Thyroid gland (tissue), 4 donors: ENCODE measurements around the gene ENKD1.

Experiments
- POLR2A ChIP-seq, 2 donors: fragments of 450-650 bp; IDR thresholded peaks; one replicate each; pipeline ENCODE4 v1.6.1; 2017; ENCODE audit warnings: antibody characterized with exemption in 2 of 2, mild to moderate bottlenecking in 2 of 2, moderate library complexity in 1 of 2
- TF ChIP-seq, protein P1 (sequence below), 6 experiments: fragments of 200-600 bp in 3 of 6; fragments of 450-650 bp in 3 of 6; sonication (generic) in 3 of 6; IDR thresholded peaks; one replicate each; pipeline ENCODE4 v1.5.1; 2016 to 2019; ENCODE audit warnings: antibody characterized with exemption in 6 of 6, mild to moderate bottlenecking in 2 of 6, inconsistent platforms in 1 of 6, moderate library complexity in 1 of 6

DNA sequence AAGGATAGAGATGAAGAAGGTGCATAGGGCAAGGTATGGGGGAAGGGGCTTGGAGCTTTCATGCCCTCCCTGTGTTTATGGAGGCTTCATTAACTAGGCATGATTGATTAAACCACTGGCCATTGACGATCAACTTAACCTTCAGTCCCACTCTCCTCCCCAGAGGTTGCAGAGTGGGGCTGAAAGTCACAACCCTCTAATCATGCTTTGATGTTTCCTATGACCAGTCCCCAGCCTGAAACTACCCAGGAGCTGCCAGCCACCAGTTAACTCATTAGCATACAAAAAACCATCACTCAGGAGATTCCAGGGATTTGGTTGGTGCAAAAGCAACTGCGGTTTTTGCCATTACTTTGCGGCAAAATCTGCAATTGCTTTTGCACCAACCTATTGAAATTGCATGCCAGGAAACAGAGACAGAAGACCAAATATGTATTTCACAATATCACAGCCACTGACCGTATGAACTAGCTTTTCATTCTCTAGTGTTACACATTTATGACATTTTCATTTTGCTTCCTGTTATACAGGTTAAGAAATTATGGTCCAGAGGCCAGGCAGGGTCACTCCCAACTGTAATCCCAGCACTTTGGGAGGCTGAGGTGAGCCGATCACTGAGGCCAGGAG, 47.2 kb upstream of the ENKD1 start:
- TF ChIP-seq, protein P1, sequence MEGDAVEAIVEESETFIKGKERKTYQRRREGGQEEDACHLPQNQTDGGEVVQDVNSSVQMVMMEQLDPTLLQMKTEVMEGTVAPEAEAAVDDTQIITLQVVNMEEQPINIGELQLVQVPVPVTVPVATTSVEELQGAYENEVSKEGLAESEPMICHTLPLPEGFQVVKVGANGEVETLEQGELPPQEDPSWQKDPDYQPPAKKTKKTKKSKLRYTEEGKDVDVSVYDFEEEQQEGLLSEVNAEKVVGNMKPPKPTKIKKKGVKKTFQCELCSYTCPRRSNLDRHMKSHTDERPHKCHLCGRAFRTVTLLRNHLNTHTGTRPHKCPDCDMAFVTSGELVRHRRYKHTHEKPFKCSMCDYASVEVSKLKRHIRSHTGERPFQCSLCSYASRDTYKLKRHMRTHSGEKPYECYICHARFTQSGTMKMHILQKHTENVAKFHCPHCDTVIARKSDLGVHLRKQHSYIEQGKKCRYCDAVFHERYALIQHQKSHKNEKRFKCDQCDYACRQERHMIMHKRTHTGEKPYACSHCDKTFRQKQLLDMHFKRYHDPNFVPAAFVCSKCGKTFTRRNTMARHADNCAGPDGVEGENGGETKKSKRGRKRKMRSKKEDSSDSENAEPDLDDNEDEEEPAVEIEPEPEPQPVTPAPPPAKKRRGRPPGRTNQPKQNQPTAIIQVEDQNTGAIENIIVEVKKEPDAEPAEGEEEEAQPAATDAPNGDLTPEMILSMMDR (IDR thresholded peaks at IDR 0.05), result no peak
- TF ChIP-seq POLR2A (IDR thresholded peaks at IDR 0.05), result no peak
